Measurements from ENCODE around the gene CIITA. TPM values are rescaled to one million over a fixed set of nuclear protein-coding genes. Genes with fewer than 3 reads are reported as not detected.
A peak's percentile ranks its signal among the peaks of the same experiment; 100 is the strongest.

The CIITA gene
- total RNA-seq, 4 donors from 2014 or later, result 1.2 to 26.9 (median 13.9) TPM

- no peak overlapping the region for H3K27ac ChIP-seq
- in situ Hi-C loops (cut with MboI; ENCODE audit: low pct_ligation_motif_present in 1 of 4, low pct_unique_long_range_greater_than_20kb in 1 of 4, low sequenced_read_pairs in 3 of 4) (loop anchor here in 2 of 4 donors (25.0 kb wide), 2 partner anchors 407 to 582 kb away; a partner anchor contains a TSS), intact Hi-C loops (cut with DNase I; ENCODE audit: low total_unique reads) (no loop called here)
- H3K9me3 ChIP-seq, result no peaks in the 10 kb centered on the region
- no peak overlapping the region for H3K4me3 ChIP-seq
- WGBS, 2 donors (ENCODE audit: low coverage in 1 of 2), result 73 to 83% methylated on average over 3 to 7 of the region's 7 CpGs
- H3K27me3 ChIP-seq, result no peaks in the 10 kb centered on the region
- no peak for DNase-seq
- H3K36me3 ChIP-seq, result no peaks in the 10 kb centered on the region
- peaks cover 0 to 9% (median 4%) of the 10 kb centered on the region in 4 donors for H3K4me1 ChIP-seq
- no peak for TF ChIP-seq POLR2A (IDR thresholded peaks at IDR 0.05)
- TF ChIP-seq EP300 (IDR thresholded peaks at IDR 0.05; ENCODE audit: low read depth), result no peak
- no peak for TF ChIP-seq POLR2AphosphoS5 (IDR thresholded peaks at IDR 0.05)
- no peak for TF ChIP-seq CTCF (IDR thresholded peaks at IDR 0.05)
These were observed 77.9 kb downstream of the CIITA start for GRCh38 chr16:10954903-10955302.

GRCh38 chr16:10957771-10958482 is 80.9 kb downstream of the CIITA start:
- Histone ChIP-seq H3K4me3 (no peak overlapping the region), H3K4me1 (peaks cover 0 to 12% (median 8%) of the 10 kb centered on the region in 4 donors), H3K27ac (no peak overlapping the region), H3K36me3 (no peaks in the 10 kb centered on the region), H3K27me3 (no peaks in the 10 kb centered on the region), H3K9me3 (no peaks in the 10 kb centered on the region)
- TF ChIP-seq EP300 (IDR thresholded peaks at IDR 0.05; ENCODE audit: low read depth) (no peak), CTCF (IDR thresholded peaks at IDR 0.05) (no peak), POLR2AphosphoS5 (IDR thresholded peaks at IDR 0.05) (no peak), POLR2A (IDR thresholded peaks at IDR 0.05) (no peak)
- WGBS, 2 donors (ENCODE audit: low coverage in 1 of 2), result 76 to 77% methylated on average over 6 of the region's 6 CpGs
- DNase-seq, result no peak
- intact Hi-C loops (cut with DNase I; ENCODE audit: low total_unique reads) (no loop called here), in situ Hi-C loops (cut with MboI; ENCODE audit: low pct_ligation_motif_present in 1 of 4, low pct_unique_long_range_greater_than_20kb in 1 of 4, low sequenced_read_pairs in 3 of 4) (loop anchor here in 2 of 4 donors (25.0 kb wide), 2 partner anchors 404 to 579 kb away; a partner anchor contains a TSS)

GRCh38 chr16:10959161-10959560 is 82.2 kb downstream of the CIITA start:
- 79 to 88% methylated on average over 5 of the region's 5 CpGs for WGBS, 2 donors (ENCODE audit: low coverage in 1 of 2)
- in situ Hi-C loops (cut with MboI; ENCODE audit: low pct_ligation_motif_present in 1 of 4, low pct_unique_long_range_greater_than_20kb in 1 of 4, low sequenced_read_pairs in 3 of 4) (loop anchor here in 2 of 4 donors (25.0 kb wide), 2 partner anchors 403 to 578 kb away; a partner anchor contains a TSS), intact Hi-C loops (cut with DNase I; ENCODE audit: low total_unique reads) (no loop called here)
- Histone ChIP-seq H3K4me1 (peaks cover under 1 to 9% (median 4%) of the 10 kb centered on the region in 4 donors), H3K36me3 (no peaks in the 10 kb centered on the region), H3K27ac (no peak overlapping the region), H3K4me3 (no peak overlapping the region), H3K27me3 (no peaks in the 10 kb centered on the region), H3K9me3 (no peaks in the 10 kb centered on the region)
- TF ChIP-seq POLR2AphosphoS5 (IDR thresholded peaks at IDR 0.05) (no peak), POLR2A (IDR thresholded peaks at IDR 0.05) (no peak), EP300 (IDR thresholded peaks at IDR 0.05; ENCODE audit: low read depth) (no peak), CTCF (IDR thresholded peaks at IDR 0.05) (no peak)
- no peak for DNase-seq

GRCh38 chr16:10961231-10961630 is 84.2 kb downstream of the CIITA start:
- Histone ChIP-seq H3K4me3 (no peak overlapping the region), H3K27ac (peak overlapping the region; percentile 11 to 57 (median 50)), H3K9me3 (no peaks in the 10 kb centered on the region), H3K4me1 (peaks cover 0 to 11% (median 5%) of the 10 kb centered on the region in 4 donors), H3K27me3 (no peaks in the 10 kb centered on the region), H3K36me3 (no peaks in the 10 kb centered on the region)
- no peak for DNase-seq
- TF ChIP-seq EP300 (IDR thresholded peaks at IDR 0.05; ENCODE audit: low read depth), result no peak
- no peak for TF ChIP-seq POLR2A (IDR thresholded peaks at IDR 0.05)
- peak in 1 of 3 donors; percentile 12 for TF ChIP-seq POLR2AphosphoS5 (IDR thresholded peaks at IDR 0.05)
- no peak for TF ChIP-seq CTCF (IDR thresholded peaks at IDR 0.05)
- intact Hi-C loops (cut with DNase I; ENCODE audit: low total_unique reads), result no loop called here
- in situ Hi-C loops (cut with MboI; ENCODE audit: low pct_ligation_motif_present in 1 of 4, low pct_unique_long_range_greater_than_20kb in 1 of 4, low sequenced_read_pairs in 3 of 4), result loop anchor here (10.0 to 25.0 kb wide), 4 partner anchors 294 to 576 kb away; partner anchors contain the start of gene SOCS1 (in 2 of the 4)
- 75 to 89% methylated on average over 3 to 7 of the region's 7 CpGs for WGBS, 2 donors (ENCODE audit: low coverage in 1 of 2)

Measured in transverse colon (tissue), 4 donors.